NCI-H510A treated with DMSO at 0.1 percent for 48 hours (cell line): ENCODE data around the gene PARP3.
"Not testable (repeated sequence)": the region's sequence is repeated elsewhere in the genome, so short reads cannot be mapped to it uniquely, and the experiment has no call there.

Experiments
- DNase-seq: peaks from one replicate; lab custom pipeline; 2025; lab: John Stamatoyannopoulos, UW

The PARP3 gene

DNA sequence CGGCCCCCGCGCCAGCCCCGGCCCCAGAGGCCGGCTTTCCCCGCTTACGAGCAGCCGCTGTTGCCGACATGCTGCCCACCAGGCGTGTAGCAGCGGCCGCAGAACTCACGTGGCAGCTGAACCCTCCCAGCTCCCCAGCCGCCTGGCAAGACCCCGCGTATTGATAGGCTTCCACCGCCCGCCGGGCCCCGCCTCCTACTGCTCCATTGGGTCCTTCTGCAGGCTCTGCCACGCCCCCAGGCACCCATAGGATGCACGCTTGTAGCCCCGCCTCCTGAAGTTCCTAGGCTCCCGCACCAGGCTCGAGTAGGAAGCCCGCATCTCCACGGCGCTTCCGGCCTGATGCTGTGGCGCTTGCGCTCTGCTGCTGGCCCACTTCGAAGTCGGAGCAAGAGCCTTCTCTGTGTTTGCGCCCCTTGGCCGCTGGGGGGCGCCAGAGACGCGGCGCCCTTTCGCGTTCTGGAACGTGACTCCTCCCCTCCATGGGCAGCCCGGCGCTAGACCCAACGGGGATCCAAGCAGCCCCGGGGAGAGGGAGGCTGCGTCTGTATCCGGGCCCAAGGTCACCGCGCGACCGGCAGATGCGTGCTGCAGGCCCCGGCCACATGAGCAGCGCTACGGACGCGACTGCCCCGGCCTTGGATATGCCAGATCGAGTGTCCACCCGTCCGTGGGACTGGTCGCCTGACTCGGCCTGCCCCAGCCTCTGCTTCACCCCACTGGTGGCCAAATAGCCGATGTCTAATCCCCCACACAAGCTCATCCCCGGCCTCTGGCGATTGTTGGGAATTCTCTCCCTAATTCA is at the start of gene PARP3, which contains the start of gene RRP9:
TSS of gene PARP3 (plus strand) at position 566 of the 805 bp plus-strand sequence. CDS start 993 bp downstream, outside the sequence.
TSS of gene RRP9 (minus strand) at position 107 of the 805 bp plus-strand sequence. CDS start at position 70, 37 bp downstream.
- peak; percentile 97 for DNase-seq

DNA sequence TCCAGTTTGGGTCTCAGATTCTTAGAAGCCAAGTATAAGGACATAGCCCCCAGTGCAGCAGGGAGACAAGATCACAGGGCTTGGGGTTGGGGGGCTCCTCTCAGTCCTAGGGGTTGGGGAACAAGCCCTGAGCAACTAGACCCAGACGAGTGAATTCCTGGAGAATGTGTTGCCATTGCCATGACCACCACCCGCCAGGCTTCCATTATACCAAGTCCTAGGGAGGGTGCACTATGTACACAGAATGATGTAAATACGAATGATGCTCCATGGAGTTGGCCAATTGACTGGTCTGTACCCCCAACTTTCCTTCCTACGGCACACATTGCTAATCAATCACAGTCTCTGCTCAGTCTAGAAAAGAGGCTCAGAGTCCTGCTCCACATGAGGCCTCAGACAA is 47.8 kb upstream of the PARP3 start:
- DNase-seq = no peak

DNA sequence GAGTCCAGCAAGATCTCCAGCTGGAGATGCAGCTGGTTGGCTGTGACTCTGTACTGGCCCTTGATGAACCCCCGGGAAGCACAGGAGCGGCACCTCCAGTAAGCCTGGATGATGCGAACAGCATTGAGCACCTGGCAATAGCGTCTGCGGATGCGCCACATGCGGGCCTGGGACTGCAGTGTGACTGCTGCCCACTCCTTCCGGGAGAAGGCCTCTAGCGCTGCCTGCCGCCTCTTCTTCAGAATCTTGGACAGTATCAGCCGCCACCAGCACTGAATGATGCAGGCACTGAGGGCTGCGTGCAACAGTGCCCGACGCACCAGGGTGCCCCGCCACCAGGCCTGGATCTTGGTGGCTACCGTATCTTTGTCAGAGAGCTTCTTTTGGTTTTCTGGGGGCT is 47.2 kb upstream of the PARP3 start:
- DNase-seq = no peak

DNA sequence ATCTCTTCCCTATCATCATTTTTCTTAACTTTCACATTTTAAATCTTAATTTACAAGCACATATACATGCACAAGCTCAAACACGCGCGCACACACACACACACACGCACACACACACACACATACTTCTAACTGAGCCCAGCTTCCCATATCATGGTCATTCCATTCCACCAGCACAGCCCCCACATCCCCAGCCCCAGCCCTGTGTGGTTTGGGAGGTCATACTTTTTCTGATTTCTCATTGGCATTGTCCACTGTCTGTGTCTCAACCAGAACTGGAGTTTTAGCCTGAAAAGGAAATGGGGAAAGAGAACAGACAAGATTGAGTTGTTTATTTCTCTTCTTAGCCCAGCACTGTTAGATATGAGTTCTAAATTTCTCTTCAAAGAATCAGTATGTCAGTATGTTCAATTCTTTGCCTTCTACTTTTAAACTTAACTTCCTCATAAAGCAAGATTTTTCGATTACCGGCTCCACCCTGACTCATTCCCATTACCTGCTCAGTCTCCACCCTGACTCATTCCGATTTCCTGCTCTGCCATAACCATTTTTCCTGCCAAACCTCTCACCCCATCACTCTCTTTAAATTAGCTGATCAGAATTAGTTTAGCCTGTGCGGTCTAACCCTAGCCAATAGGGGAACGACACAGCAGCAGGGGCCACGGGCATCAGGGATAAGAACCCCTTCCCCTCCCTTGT is 45.4 kb upstream of the PARP3 start:
- DNase-seq = no peak

DNA sequence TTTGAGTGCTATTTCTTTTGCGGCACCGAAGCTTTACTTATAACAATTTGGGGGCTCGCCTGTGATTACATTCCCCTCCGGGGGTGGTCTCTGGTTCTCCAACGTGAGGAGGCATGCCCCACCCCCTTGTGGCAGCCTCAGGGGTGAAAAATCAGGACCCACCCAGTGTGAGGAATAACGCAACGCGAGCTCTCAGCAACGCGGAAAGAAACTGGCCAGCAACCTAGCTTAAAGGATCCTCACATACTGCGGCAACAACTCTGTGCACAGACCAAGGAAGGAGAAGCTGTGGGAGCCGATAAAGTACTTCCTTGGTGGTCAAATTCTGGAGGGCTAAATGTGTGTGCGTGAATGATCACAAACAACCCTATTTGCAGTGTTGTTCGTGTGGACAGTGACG is 44.8 kb upstream of the PARP3 start:
- no peak for DNase-seq

DNA sequence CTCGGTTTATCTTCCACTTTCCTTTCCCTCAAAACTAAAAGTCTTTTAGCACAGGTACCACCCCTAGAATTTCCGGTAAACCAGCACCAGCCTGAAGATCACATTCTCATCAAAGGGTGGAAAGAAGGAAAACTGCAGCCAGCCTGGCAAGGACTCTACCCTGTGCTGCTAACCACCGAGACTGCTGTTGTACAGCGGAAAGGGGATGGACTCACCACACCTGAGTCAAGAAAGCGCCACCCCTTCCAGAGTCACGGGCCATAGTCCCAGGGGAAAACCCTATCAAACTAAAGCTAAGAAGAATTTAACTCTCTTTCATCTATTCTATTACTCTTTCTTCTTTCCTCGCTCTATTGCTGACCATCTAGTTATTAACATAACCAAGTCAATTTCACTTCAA is 42.1 kb upstream of the PARP3 start:
- DNase-seq = not testable (repeated sequence)

DNA sequence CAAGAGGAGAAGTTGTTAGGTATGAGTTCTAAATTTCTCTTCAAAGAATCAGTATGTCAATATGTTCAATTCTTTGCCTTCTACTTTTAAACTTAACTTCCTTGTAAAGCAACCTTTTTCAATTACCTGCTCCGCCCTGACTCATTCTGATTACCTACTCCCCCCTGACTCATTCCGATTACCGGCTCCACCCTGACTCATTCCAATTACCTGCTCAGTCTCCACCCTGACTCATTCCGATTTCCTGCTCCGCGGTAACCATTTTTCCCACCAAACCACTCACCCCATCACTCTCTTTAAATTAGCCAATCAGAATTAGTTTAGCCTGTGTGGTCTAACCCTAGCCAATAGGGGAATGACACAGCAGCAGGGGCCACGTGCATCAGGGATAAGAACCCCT is 39.8 kb upstream of the PARP3 start:
- not testable (repeated sequence) for DNase-seq

DNA sequence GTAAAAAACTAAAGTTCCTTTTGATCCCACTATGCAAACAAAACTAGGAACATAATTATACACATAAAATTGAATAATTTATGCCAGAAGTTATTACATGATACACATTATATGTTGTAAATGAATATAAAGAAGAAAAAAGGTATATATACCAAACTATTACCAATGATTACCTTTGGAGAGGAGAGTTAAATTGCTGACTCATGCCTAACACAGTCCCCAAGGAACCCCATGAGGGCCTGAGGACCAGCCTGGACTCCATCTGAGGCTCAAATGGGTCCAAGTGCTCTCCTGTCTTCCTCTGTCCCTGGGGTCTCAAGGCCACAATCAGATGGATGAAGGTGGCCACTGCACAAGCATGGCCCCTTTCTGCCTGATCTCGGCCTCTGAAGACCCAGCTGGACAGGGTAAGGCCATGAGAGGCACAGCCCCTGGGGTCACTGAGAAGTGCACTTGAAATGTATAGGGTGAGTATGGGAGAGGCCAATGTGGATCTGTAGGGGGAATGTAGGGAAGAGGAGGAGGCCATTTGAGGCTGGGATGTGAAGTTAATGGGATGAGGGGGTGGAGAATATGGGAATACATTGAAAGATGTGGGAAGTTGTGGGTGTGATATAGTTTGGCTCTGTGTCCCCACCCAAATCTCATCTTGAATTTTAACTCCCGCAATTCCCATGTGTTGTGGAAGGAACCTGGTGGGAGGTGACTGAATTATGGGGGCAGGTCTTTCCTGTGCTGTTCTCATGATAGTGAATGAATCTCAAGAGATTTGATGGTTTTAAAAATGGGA is 37.9 kb upstream of the PARP3 start:
- DNase-seq = no peak

DNA sequence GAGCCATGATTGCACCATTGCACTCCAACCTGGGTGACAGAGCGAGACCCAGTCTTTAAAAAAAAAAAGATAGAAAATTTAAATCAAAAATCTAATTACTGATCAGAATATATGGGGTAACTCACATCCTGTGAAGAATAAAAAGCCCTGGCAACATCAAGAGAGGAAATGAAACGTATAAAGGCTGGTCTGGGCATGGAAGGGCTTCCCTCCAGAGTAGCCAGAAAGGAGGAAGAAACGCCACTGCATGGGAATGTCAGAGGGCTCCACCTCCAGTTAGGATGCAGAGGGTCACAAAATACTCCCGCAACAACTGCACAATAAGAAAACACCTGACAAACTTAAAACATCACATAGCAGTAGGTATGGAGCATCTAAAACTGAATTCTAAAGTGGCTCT is 34.1 kb upstream of the PARP3 start:
- no peak for DNase-seq

DNA sequence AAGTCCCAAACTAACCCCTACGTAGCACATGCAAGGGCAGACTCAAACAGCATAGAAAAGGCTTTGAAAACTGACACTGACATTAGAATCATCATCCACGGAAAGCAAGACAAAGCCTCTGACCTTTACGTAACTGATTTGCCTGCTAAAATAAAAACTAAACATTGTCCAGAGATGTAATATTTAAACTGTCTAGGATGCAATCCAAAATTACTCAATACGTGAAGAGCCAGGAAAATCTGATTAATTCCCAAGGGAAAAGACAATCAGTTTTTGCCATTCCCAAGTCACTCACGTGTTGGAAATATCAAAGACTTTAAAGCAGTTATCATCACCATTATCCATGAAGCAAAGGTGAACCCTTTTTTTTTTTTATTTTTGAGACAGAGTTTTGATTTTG is 25.7 kb upstream of the PARP3 start:
- no peak for DNase-seq

DNA sequence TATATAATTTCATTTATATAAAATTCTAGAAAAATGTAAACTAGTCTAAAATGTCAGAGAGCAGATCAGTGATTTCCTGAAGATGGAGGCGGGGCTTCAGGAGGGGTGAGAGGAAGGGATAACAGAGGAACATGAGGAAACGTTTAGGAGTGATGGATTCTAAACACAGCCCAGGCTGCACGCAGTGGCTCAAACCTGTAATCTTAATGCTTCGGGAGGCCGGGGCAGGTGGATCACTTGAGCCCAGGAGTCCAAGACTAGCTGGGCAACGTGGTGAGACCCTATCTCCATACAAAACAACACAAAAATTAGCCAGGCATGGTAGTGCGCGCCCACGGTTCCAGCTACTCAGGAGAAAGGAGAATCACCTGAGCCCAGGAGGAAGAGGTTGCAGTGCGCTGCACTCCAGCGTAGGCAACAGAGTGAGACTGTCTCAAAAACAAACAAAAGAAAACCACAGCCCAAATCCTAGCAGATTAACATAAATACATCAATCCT is 21.0 kb upstream of the PARP3 start:
- DNase-seq = no peak

DNA sequence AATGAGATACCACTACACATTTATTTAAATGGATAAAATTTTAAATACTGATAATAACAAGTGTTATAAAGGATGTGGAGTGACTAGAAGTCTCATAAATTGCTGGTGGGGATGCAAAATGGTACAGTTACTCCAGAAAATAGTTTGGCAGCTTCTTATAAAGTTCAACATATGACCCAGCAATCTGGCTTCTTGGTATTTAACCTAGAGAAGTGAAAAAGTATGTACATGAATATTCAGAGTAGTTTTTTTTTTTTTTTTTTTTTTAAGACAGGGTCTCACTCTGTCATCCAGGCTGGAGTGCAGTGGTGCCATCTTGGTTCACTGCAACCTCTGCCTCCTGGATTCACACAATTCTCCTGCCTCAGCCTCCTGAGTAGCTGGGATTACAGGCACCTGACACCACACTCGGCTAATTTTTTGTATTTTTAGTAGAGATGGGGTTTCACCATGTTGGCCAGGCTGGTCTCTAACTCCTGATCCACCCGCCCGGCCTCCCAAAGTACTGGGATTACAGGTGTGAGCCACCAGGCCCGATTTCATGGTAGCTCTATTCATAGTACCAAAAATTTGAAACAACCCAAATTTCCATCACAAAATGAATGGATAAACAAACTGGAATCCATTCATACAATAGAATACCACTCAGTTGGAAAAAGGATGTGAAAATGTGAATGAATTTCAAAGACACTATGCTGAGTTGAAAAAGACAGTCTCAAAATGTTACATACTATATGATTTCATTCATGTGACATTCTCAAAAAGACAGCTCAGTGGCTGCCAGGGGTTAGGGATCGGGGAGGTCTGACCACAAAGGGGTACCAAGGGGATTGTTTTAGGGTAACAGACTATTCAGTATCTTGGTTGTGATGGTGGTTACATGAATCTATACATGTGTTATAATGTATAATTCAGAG is 14.8 kb upstream of the PARP3 start:
- DNase-seq = no peak

DNA sequence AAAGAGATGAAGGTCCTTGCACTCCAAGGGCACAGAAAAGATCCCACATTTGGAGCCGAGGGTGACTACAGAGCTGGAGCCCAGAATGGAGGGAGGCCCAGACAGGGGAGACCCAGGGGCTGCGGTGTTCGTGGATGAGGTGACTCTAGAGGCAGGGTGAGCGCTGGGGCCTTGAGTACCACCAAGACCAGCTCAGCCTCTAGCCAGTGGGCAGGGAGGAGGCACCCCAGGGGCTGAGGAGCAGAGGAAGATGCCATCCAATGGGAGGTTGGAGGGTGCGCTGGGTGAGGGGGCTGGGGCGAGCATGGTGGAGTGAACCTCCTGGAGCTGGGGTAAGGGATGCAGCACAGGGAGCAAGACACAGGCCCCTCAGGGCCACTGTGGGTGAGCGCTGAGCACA is 13.7 kb upstream of the PARP3 start:
- DNase-seq = no peak

DNA sequence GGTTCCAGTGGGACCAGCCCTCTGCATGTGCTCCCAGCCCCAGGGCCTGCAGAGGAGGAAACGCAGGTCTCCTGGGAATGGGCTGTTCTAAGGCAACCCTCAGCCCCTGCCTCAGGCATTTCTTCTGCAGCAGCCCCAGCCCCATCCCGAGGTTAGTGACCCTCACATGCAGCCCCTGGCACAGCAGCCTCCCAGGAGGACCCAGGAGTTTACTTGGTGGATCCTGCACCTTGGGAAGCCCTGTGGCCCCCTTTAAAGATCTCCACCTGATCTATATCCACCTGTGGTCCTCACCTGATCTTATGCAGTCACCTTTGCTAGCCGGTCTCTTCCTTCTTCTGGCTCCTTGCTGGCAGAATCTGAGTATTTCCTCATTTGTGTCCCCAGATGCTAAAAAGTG is 13.2 kb upstream of the PARP3 start:
- DNase-seq = not testable (repeated sequence)

DNA sequence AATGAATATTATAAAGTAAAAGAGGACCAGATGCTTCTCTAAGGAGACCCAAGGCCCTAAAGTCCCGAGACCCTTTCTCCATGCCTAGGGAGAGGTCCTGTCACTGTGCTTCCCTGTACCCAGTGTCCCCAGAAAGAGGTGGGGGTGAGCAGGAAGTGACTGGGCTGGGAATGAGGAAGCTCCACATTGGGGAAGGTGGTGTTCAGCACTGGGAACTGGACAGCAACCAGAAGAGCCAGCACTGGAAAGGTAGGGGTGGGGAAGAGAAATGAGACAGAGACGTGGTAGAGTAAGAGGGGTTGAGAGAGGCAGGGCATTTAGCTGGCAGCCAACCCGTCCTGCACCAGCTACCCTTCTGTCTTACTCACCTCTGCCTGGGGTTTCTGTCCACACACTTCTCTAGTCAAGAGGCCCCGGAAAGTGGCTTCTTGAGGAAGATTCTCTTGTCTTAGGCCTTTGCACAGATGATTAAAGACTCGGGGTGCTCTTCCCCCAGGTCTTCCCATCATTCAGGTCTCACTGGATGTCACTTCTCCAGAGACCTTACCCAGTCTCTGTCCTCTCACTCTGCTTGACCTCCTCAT is 12.7 kb upstream of the PARP3 start:
- DNase-seq = no peak

DNA sequence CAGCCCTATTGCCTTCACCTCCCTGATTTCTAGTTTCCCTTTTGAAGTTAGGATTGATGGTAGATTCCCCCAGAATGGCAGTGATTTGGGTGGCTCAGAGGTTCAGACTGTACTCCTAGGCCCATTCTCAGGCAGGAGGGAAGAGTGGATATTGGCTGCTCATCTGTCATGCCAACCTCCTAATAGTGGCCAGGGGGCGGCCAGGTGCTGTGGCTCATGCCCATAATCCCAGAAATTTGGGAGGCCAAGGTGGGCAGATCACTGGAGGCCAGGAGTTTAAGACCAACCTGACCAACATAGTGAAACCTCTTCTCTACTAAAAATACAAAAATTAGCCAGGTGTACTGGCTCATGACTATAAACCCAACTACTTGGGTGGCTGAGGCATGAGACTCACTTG is 11.7 kb upstream of the PARP3 start:
- DNase-seq = no peak

DNA sequence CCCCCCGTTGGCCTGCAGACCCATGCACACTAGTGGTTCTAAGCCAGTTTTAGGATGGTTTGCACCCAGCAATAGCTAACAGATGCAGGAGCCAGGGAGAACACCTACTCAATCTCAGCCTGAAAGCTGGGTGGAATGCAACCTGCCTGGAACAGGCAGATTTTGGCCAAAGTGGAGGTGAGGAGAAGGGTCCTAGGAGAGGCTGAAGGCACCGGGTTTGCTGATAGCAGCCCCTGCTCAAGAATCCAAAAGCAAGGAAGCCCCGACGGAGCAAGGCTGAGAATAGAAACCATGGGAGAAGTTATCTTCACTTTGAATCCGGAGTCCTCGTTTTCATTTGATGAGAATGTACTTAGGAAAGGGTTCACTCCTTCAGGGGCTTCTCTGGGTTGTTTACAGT is 10.4 kb upstream of the PARP3 start:
- no peak for DNase-seq

DNA sequence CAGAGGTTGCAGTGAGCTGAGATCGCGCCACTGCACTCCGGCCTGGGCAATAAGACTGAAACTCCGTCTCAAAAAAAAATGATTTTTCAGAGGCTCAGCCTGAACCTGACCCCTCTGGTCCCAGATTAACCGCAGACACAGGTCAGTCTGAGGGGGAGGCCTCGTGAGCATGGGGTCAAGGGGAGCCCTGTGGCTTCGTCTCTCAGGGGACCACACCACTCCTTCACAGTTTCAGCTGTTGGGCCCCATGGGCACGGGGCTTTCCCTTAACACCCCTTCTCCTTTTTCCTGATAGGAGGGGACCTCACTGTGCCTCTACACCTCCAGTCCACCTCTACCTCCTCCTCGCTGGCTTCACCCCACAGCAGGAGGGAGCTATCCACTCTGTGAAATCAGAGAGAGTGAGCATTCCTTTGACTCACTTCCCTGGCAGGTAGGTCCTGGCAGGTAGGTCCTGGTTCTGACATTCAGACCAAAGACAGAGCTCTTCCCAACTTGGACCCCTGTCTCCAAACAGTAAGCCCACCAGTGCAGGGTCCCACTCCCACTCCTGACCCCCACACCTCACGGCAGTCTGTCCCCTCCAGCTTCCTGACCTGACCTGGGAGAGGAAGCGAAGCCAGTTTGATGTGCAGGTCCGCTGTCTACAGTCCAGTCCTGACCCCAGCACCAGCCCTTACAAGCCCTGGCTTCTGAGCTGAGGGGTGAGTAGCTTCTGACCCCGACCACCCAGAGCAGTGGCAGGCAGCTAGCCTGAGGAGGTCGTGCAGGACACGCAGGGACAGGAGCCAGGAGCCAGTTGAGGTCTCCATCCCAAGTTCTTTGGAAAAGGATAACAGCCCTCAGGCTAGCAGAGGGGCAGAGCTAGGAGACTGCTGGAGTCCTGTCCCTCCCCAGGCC is 9.4 kb upstream of the PARP3 start:
- no peak for DNase-seq

DNA sequence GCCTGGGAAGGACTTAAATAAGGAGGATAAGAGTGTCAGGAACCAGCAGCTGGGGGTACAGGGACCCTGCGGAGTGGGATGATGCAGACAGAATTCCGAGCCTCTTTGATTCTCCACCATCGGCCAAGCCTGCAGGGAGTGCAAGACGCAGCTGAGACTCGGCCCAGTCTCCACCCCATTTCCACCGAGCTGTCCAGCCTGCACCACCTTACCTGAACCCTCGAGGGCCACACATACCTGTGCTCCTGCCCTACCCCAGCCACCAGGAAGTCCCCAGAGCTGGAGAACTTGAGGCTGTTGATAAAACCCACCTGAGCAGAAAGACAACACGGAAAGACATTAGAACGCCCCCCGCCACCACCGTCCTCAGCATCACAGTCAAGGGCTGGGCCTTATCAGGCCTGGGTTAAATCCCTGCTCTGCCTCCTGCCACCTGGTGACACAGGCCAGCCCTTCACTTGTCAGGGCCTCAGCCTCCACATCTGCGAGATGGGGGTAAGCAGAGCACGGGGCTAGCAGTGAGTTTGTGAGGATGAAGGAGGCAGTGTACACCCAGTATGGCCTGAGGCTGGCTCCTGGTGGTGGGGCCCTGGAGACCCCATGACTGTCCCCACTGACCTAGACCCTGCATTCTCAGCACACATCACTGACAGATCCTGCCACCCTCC is 8.6 kb upstream of the PARP3 start:
- DNase-seq = no peak
